Mesendoderm (in vitro differentiated cells): Measurements from ENCODE around the gene KRT71.

Experiments used
- DNase-seq: peaks from one replicate; pipeline ENCODE4 v3.0.0; 2013
- H2AK5ac ChIP-seq: 2 replicates; pipeline ENCODE4 v1.6.1; 2013; ENCODE audit warnings: low read length, inconsistent platforms
- H2BK120ac ChIP-seq: 2 replicates; pipeline ENCODE4 v1.6.1; 2013; ENCODE audit warnings: low read depth, mild to moderate bottlenecking, low read length, moderate library complexity, mixed read lengths
- H2BK15ac ChIP-seq: replicated peaks from 2 replicates; pipeline ENCODE4 v1.6.1; 2013; ENCODE audit warnings: low read depth, mild to moderate bottlenecking, moderate library complexity
- H2BK5ac ChIP-seq: 2 replicates; pipeline ENCODE4 v1.6.1; 2013; ENCODE audit warnings: low read length, inconsistent platforms
- H3K18ac ChIP-seq: 2 replicates; pipeline ENCODE4 v1.6.1; 2013; ENCODE audit warnings: mild to moderate bottlenecking, low read length, mixed read lengths
- H3K23ac ChIP-seq: one replicate; pipeline ENCODE4 v1.6.1; 2013; ENCODE audit warnings: low read length
- H3K27ac ChIP-seq: 2 replicates; pipeline ENCODE4 v1.5.1; 2013; ENCODE audit warnings: low read depth, mild to moderate bottlenecking, inconsistent platforms, low read length, moderate library complexity
- H3K27me3 ChIP-seq: 2 replicates; pipeline ENCODE4 v1.6.1; 2013; ENCODE audit warnings: low read length, control low read depth, mild to moderate bottlenecking, inconsistent platforms; ENCODE audit not compliant: insufficient read depth, poor library complexity
- H3K36me3 ChIP-seq: 2 replicates; pipeline ENCODE4 v1.6.1; 2013; ENCODE audit warnings: low read length, inconsistent platforms; ENCODE audit not compliant: control insufficient read depth, insufficient read depth
- H3K4ac ChIP-seq: one replicate; pipeline ENCODE4 v1.6.1; 2013; ENCODE audit warnings: low read depth, mild to moderate bottlenecking, low read length, moderate library complexity
- H3K4me1 ChIP-seq: 2 replicates; pipeline ENCODE4 v1.6.1; 2013; ENCODE audit warnings: low read depth, low read length, inconsistent platforms; ENCODE audit not compliant: control insufficient read depth
- H3K4me2 ChIP-seq: 2 replicates; pipeline ENCODE4 v1.6.1; 2013; ENCODE audit warnings: low read length
- H3K4me3 ChIP-seq: 2 replicates; pipeline ENCODE4 v1.5.1; 2013; ENCODE audit warnings: mild to moderate bottlenecking, low read length
- H3K56ac ChIP-seq: one replicate; pipeline ENCODE4 v1.6.1; 2013; ENCODE audit warnings: low read length
- H3K79me1 ChIP-seq: 2 replicates; pipeline ENCODE4 v1.6.1; 2013; ENCODE audit warnings: low read length, inconsistent platforms
- H3K79me2 ChIP-seq: 2 replicates; pipeline ENCODE4 v1.6.1; 2013; ENCODE audit warnings: mild to moderate bottlenecking, low read length; ENCODE audit not compliant: control insufficient read depth, insufficient read depth
- H3K9ac ChIP-seq: 2 replicates; pipeline ENCODE4 v1.6.1; 2013; ENCODE audit warnings: low read length, inconsistent platforms
- H4K5ac ChIP-seq: one replicate; pipeline ENCODE4 v1.6.1; 2013; ENCODE audit warnings: low read length
- H4K8ac ChIP-seq: one replicate; pipeline ENCODE4 v1.6.1; 2013; ENCODE audit warnings: low read depth, mild to moderate bottlenecking, control low read depth, low read length, moderate library complexity
- WGBS: extraction: QIAGEN DNeasy Blood & Tissue Kit; methylation state at CpG from one replicate; pipeline ENCODE4 v1.1.7; 2013; ENCODE audit warnings: low lambda C conversion rate, missing lambda C conversion rate; ENCODE audit not compliant: insufficient coverage; ENCODE audit errors: extremely low coverage; 5-methylcytosine and 5-hydroxymethylcytosine counted together

The KRT71 gene

GRCh38 chr12:52575256-52575655, 22.3 kb upstream of the KRT71 start:
- H2BK120ac ChIP-seq, result no peak overlapping the region
- no peaks in the 10 kb centered on the region for H3K4me1 ChIP-seq
- H4K8ac ChIP-seq, result no peak overlapping the region
- no peak overlapping the region for H2BK15ac ChIP-seq
- H3K23ac ChIP-seq, result no peak overlapping the region
- no peak overlapping the region for H3K18ac ChIP-seq
- no peaks in the 10 kb centered on the region for H3K79me1 ChIP-seq
- H3K27me3 ChIP-seq, result no peaks in the 10 kb centered on the region
- no peak overlapping the region for H3K27ac ChIP-seq
- H4K5ac ChIP-seq, result no peak overlapping the region
- H3K4me3 ChIP-seq, result no peak overlapping the region
- H3K4me2 ChIP-seq, result no peak overlapping the region
- H2AK5ac ChIP-seq, result no peak overlapping the region
- no peak overlapping the region for H2BK5ac ChIP-seq
- WGBS, result no CpG with 5 or more reads among the region's 9 CpGs
- H3K56ac ChIP-seq, result no peak overlapping the region
- H3K9ac ChIP-seq, result no peak overlapping the region
- no peak for DNase-seq
- no peaks in the 10 kb centered on the region for H3K36me3 ChIP-seq
- no peak overlapping the region for H3K4ac ChIP-seq
- H3K79me2 ChIP-seq, result no peaks in the 10 kb centered on the region

GRCh38 chr12:52573743-52574142, 20.8 kb upstream of the KRT71 start, which contains the start of gene KRT74:
KRT74 (minus strand) TSS chr12:52573843; CDS start chr12:52573777, 66 bp downstream.
- no peak for DNase-seq
- Histone ChIP-seq H3K18ac (no peak within 1 kb of the TSS), H3K56ac (no peak within 1 kb of the TSS)

GRCh38 chr12:52573306-52573705, 20.4 kb upstream of the KRT71 start:
- no peak overlapping the region for H2BK15ac ChIP-seq
- no CpG with 5 or more reads among the region's 15 CpGs for WGBS
- no peak overlapping the region for H3K4me3 ChIP-seq
- no peaks in the 10 kb centered on the region for H3K79me2 ChIP-seq
- H3K79me1 ChIP-seq, result no peaks in the 10 kb centered on the region
- no peak overlapping the region for H3K27ac ChIP-seq
- H3K18ac ChIP-seq, result no peak overlapping the region
- no peak overlapping the region for H2BK120ac ChIP-seq
- DNase-seq, result no peak
- no peak overlapping the region for H3K9ac ChIP-seq
- no peaks in the 10 kb centered on the region for H3K36me3 ChIP-seq
- H2BK5ac ChIP-seq, result no peak overlapping the region
- no peak overlapping the region for H4K5ac ChIP-seq
- no peak overlapping the region for H4K8ac ChIP-seq
- H3K4ac ChIP-seq, result no peak overlapping the region
- H2AK5ac ChIP-seq, result no peak overlapping the region
- H3K27me3 ChIP-seq, result no peaks in the 10 kb centered on the region
- no peak overlapping the region for H3K4me2 ChIP-seq
- no peaks in the 10 kb centered on the region for H3K4me1 ChIP-seq
- no peak overlapping the region for H3K56ac ChIP-seq
- H3K23ac ChIP-seq, result no peak overlapping the region

More at GRCh38 chr12:52573743-52574142, 20.8 kb upstream of the KRT71 start, which contains the start of gene KRT74:
- no peaks in the 10 kb centered on the region for H3K27me3 ChIP-seq
- WGBS, result no CpG with 5 or more reads among the region's 3 CpGs
- no peak within 1 kb of the TSS for H3K9ac ChIP-seq
- no peak within 1 kb of the TSS for H3K4me2 ChIP-seq
- no peaks in the 10 kb centered on the region for H3K4me1 ChIP-seq
- no peak within 1 kb of the TSS for H4K5ac ChIP-seq
- H3K23ac ChIP-seq, result no peak within 1 kb of the TSS
- H3K79me2 ChIP-seq, result no peaks in the 10 kb centered on the region
- no peak within 1 kb of the TSS for H3K27ac ChIP-seq
- no peaks in the 10 kb centered on the region for H3K36me3 ChIP-seq
- H3K79me1 ChIP-seq, result no peaks in the 10 kb centered on the region
- no peak within 1 kb of the TSS for H3K4me3 ChIP-seq
- no peak within 1 kb of the TSS for H3K4ac ChIP-seq
- no peak within 1 kb of the TSS for H2BK120ac ChIP-seq
- no peak within 1 kb of the TSS for H2AK5ac ChIP-seq
- H2BK5ac ChIP-seq, result no peak within 1 kb of the TSS
- no peak within 1 kb of the TSS for H2BK15ac ChIP-seq
- no peak within 1 kb of the TSS for H4K8ac ChIP-seq

GRCh38 chr12:52570511-52570910, 17.6 kb upstream of the KRT71 start:
- no peak overlapping the region for H3K56ac ChIP-seq
- H3K9ac ChIP-seq, result no peak overlapping the region
- H3K4ac ChIP-seq, result no peak overlapping the region
- no peak overlapping the region for H2BK5ac ChIP-seq
- no peak overlapping the region for H3K27ac ChIP-seq
- H3K18ac ChIP-seq, result no peak overlapping the region
- H3K79me2 ChIP-seq, result no peaks in the 10 kb centered on the region
- H3K23ac ChIP-seq, result no peak overlapping the region
- no peak overlapping the region for H4K8ac ChIP-seq
- no peaks in the 10 kb centered on the region for H3K27me3 ChIP-seq
- no peak overlapping the region for H3K4me3 ChIP-seq
- H2BK120ac ChIP-seq, result no peak overlapping the region
- H3K79me1 ChIP-seq, result no peaks in the 10 kb centered on the region
- WGBS, result no CpG with 5 or more reads among the region's 10 CpGs
- H3K4me2 ChIP-seq, result no peak overlapping the region
- H3K36me3 ChIP-seq, result no peaks in the 10 kb centered on the region
- no peak overlapping the region for H2BK15ac ChIP-seq
- H2AK5ac ChIP-seq, result no peak overlapping the region
- no peak for DNase-seq
- H4K5ac ChIP-seq, result no peak overlapping the region
- no peaks in the 10 kb centered on the region for H3K4me1 ChIP-seq

- no peak overlapping the region for H2BK5ac ChIP-seq
- no peaks in the 10 kb centered on the region for H3K79me1 ChIP-seq
- WGBS, result no CpG with 5 or more reads among the region's 12 CpGs
Measured at GRCh38 chr12:52568111-52568510, 15.2 kb upstream of the KRT71 start.

GRCh38 chr12:52566847-52567291, 13.9 kb upstream of the KRT71 start:
- H3K4ac ChIP-seq, result no peak overlapping the region
- no peak overlapping the region for H2BK15ac ChIP-seq
- H2AK5ac ChIP-seq, result no peak overlapping the region
- H3K9ac ChIP-seq, result no peak overlapping the region
- H4K5ac ChIP-seq, result no peak overlapping the region
- DNase-seq, result peak; percentile 64
- no peak overlapping the region for H3K23ac ChIP-seq
- H3K36me3 ChIP-seq, result no peaks in the 10 kb centered on the region
- no peak overlapping the region for H3K56ac ChIP-seq
- no peaks in the 10 kb centered on the region for H3K79me2 ChIP-seq
- H3K4me1 ChIP-seq, result no peaks in the 10 kb centered on the region
- H3K4me2 ChIP-seq, result no peak overlapping the region
- no peak overlapping the region for H4K8ac ChIP-seq
- no peak overlapping the region for H2BK5ac ChIP-seq
- H3K18ac ChIP-seq, result no peak overlapping the region
- no peak overlapping the region for H3K27ac ChIP-seq
- H2BK120ac ChIP-seq, result no peak overlapping the region
- no CpG with 5 or more reads among the region's 8 CpGs for WGBS
- H3K27me3 ChIP-seq, result no peaks in the 10 kb centered on the region
- no peak overlapping the region for H3K4me3 ChIP-seq
- no peaks in the 10 kb centered on the region for H3K79me1 ChIP-seq

More at GRCh38 chr12:52568111-52568510, 15.2 kb upstream of the KRT71 start:
- Histone ChIP-seq H3K18ac (no peak overlapping the region), H4K8ac (no peak overlapping the region), H3K4me1 (no peaks in the 10 kb centered on the region), H4K5ac (no peak overlapping the region), H2AK5ac (no peak overlapping the region), H3K4me2 (no peak overlapping the region), H3K56ac (no peak overlapping the region), H2BK15ac (no peak overlapping the region), H2BK120ac (no peak overlapping the region), H3K9ac (no peak overlapping the region), H3K4me3 (no peak overlapping the region), H3K4ac (no peak overlapping the region), H3K36me3 (no peaks in the 10 kb centered on the region), H3K27me3 (no peaks in the 10 kb centered on the region), H3K79me2 (no peaks in the 10 kb centered on the region), H3K23ac (no peak overlapping the region), H3K27ac (no peak overlapping the region)
- no peak for DNase-seq
